Measurements from ENCODE around the gene BBS1. TPM values are rescaled to one million over a fixed set of nuclear protein-coding genes. Genes with fewer than 3 reads are reported as not detected.

The BBS1 gene
- total and polyA plus RNA-seq, 2 donors (not counting 3 experiments of a cell fraction or from before 2014, with no cell fraction given) = 29.2 to 32.9 TPM

DNA sequence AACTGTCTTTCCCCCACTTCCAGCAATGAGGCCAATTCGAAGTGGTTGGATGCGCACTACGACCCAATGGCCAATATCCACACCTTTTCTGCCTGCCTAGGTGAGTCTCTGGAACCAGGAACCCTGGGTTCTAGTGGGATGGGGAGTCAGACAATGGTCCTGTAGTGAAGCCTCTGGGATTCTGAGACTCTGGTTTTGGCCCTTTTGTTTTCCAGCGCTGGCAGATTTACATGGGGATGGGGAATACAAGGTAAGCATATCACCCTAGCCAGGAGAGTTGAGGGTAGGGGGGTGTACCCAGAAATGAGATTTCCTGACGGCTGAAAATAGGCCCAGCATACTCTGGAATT is 530 bp downstream of the BBS1 start:
- H3K9me3 ChIP-seq (replicated peaks; ENCODE audit: control insufficient read depth, insufficient read depth, low read length) = no peaks in the 10 kb centered on the region
- DNase-seq (ENCODE audit: low read depth, low spot score) (no peak), FAIRE-seq (no peak)
- peak overlapping the region; percentile 83 for H3K9ac ChIP-seq (replicated peaks; ENCODE audit: extremely low read depth, insufficient read depth, low read length)
- no peaks in the 10 kb centered on the region for H3K9me1 ChIP-seq (replicated peaks; ENCODE audit: control insufficient read depth, extremely low read depth, insufficient read depth, low read length)
- H4K20me1 ChIP-seq (replicated peaks; ENCODE audit: control insufficient read depth, extremely low read depth, insufficient read depth, low read length) = no peaks in the 10 kb centered on the region
- intact Hi-C loops (cut with micrococcal nuclease) (loop anchor here (1.0 to 2.0 kb wide), 3 partner anchors 31 to 45 kb away; partner anchors contain the start of genes DPP3 and PELI3), dilution Hi-C loops (cut with MboI; ENCODE audit: extremely low pct_ligation_motif_present, low sequenced_read_pairs) (no loop called here)
- BruUV-seq (replicated peaks) = TSS peak; percentile 82
- H2AFZ ChIP-seq (ENCODE audit: low read depth, low read length) = peak overlapping the region; percentile 83
- H3K27ac ChIP-seq (ENCODE audit: insufficient read depth, low read depth, low read length) = no peak overlapping the region
- H3K4me3 ChIP-seq (replicated peaks in 1 of 3; ENCODE audit: insufficient read depth in 1 of 3, low read depth in 1 of 3, low read length in 3 of 3) = peak overlapping the region; percentile 56 to 91 (median 89)
- ChIA-PET CTCF (interaction anchor here (1.0 to 1.9 kb wide), 4 partner anchors 16 to 168 kb away, joined by 3 to 7 read pairs (median 3); partner anchors contain the start of gene PELI3), POLR2A (interaction anchor here (0.6 kb wide), 1 partner anchor 58 kb away, joined by 3 read pairs; no protein-coding TSS in a partner anchor)
- peaks cover 0 to 8% of the 10 kb centered on the region in 2 experiments for H3K36me3 ChIP-seq (ENCODE audit: control insufficient read depth in 2 of 2, extremely low read depth in 1 of 2, insufficient read depth in 2 of 2, low read length in 2 of 2)
- TF ChIP-seq EZH2 (IDR thresholded peaks at IDR 0.05; ENCODE audit: borderline replicate concordance, low read depth, low read length, severe bottlenecking) (no peak), JUN (IDR thresholded peaks at IDR 0.05; ENCODE audit: borderline replicate concordance, insufficient read depth, insufficient read length, low read depth) (no peak), MYC (IDR thresholded peaks at IDR 0.05; ENCODE audit: low read depth, low read length) (no peak), GATA2 (IDR thresholded peaks at IDR 0.05; ENCODE audit: insufficient read depth, insufficient read length, low read depth, low read length) (no peak), POLR2A (IDR thresholded peaks at IDR 0.05; ENCODE audit: low read depth, low read length) (no peak), POLR2AphosphoS5 (IDR thresholded peaks at IDR 0.05; ENCODE audit: insufficient read depth, low read depth, low read length) (no peak), FOS (IDR thresholded peaks at IDR 0.05; ENCODE audit: borderline replicate concordance, insufficient read depth, low read length) (no peak)
- TF ChIP-seq, protein P1, sequence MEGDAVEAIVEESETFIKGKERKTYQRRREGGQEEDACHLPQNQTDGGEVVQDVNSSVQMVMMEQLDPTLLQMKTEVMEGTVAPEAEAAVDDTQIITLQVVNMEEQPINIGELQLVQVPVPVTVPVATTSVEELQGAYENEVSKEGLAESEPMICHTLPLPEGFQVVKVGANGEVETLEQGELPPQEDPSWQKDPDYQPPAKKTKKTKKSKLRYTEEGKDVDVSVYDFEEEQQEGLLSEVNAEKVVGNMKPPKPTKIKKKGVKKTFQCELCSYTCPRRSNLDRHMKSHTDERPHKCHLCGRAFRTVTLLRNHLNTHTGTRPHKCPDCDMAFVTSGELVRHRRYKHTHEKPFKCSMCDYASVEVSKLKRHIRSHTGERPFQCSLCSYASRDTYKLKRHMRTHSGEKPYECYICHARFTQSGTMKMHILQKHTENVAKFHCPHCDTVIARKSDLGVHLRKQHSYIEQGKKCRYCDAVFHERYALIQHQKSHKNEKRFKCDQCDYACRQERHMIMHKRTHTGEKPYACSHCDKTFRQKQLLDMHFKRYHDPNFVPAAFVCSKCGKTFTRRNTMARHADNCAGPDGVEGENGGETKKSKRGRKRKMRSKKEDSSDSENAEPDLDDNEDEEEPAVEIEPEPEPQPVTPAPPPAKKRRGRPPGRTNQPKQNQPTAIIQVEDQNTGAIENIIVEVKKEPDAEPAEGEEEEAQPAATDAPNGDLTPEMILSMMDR (IDR thresholded peaks at IDR 0.05; ENCODE audit: extremely low read depth in 1 of 2, insufficient read depth in 1 of 2, low read depth in 1 of 2, low read length in 2 of 2) = no peak
- TF ChIP-seq, protein P2, sequence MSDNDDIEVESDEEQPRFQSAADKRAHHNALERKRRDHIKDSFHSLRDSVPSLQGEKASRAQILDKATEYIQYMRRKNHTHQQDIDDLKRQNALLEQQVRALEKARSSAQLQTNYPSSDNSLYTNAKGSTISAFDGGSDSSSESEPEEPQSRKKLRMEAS (IDR thresholded peaks at IDR 0.05; ENCODE audit: insufficient read depth, insufficient read length) = no peak
- peaks cover 5% of the 10 kb centered on the region for H3K4me1 ChIP-seq (ENCODE audit: control insufficient read depth, extremely low read depth, insufficient read depth, low read length)
- H3K27me3 ChIP-seq (ENCODE audit: control insufficient read depth in 2 of 2, insufficient read depth in 2 of 2, low read length in 2 of 2) = no peaks in the 10 kb centered on the region
- peaks cover 4% of the 10 kb centered on the region for H3K79me2 ChIP-seq (ENCODE audit: control insufficient read depth, insufficient read depth, low read length)
- H3K4me2 ChIP-seq (ENCODE audit: insufficient read depth, low read length) = peak overlapping the region; percentile 69

Data from endothelial cell of umbilical vein (primary cell).